CD14-positive monocyte (primary cell): ENCODE measurements around the gene STIL. TPM values are rescaled to one million over a fixed set of nuclear protein-coding genes. Genes with fewer than 3 reads are reported as not detected.

Experiments
- DNase-seq, 3 donors: peaks; one replicate each; pipeline ENCODE4 v3.0.0-alpha.2; 2011 to 2022
- H2AFZ ChIP-seq: 2 replicates; pipeline ENCODE4 v1.6.0; 2012; ENCODE audit warnings: mild to moderate bottlenecking, low read depth, low read length, inconsistent platforms; ENCODE audit not compliant: insufficient read depth, poor library complexity, severe bottlenecking
- H3K27ac ChIP-seq, 2 donors: 1 replicate in 1 of 2; 2 replicates in 1 of 2; pipeline ENCODE4 v1.5.1; 2012 to 2013; ENCODE audit warnings: low read length in 2 of 2, control low read depth in 1 of 2, inconsistent platforms in 1 of 2, low read depth in 1 of 2, mild to moderate bottlenecking in 1 of 2
- H3K27me3 ChIP-seq, 2 donors: one replicate each; pipeline versions ENCODE4 v1.6.0 to v1.6.1; 2011 to 2013; ENCODE audit warnings: low read length in 2 of 2; ENCODE audit not compliant: control insufficient read depth in 2 of 2, insufficient read depth in 2 of 2
- H3K36me3 ChIP-seq, 2 donors: replicated peaks in 1 of 2; 1 replicate in 1 of 2; 2 replicates in 1 of 2; pipeline versions ENCODE4 v1.5.1 to v1.6.1; 2012 to 2013; ENCODE audit warnings: low read length in 2 of 2, control low read depth in 1 of 2, inconsistent platforms in 1 of 2, mild to moderate bottlenecking in 1 of 2; ENCODE audit not compliant: insufficient read depth in 2 of 2, control insufficient read depth in 1 of 2
- H3K4me1 ChIP-seq, 2 donors: 1 replicate in 1 of 2; 2 replicates in 1 of 2; pipeline versions ENCODE4 v1.5.1 to v1.6.1; 2012 to 2013; ENCODE audit warnings: low read length in 2 of 2, control low read depth in 1 of 2, inconsistent platforms in 1 of 2, mild to moderate bottlenecking in 1 of 2, moderate library complexity in 1 of 2; ENCODE audit not compliant: insufficient read depth in 2 of 2, control insufficient read depth in 1 of 2
- H3K4me2 ChIP-seq: replicated peaks from 2 replicates; pipeline ENCODE3; 2012; ENCODE audit warnings: low read length, moderate library complexity, mild to moderate bottlenecking; ENCODE audit not compliant: poor library complexity, severe bottlenecking; ENCODE audit errors: extremely low read depth
- H3K4me3 ChIP-seq, 3 experiments: fragments of 200-600 bp in 1 of 3; sonication (generic) in 1 of 3; replicated peaks in 1 of 3; 1 replicate in 2 of 3; 2 replicates in 1 of 3; pipeline ENCODE4 v1.5.1; 2011 to 2013; ENCODE audit warnings: low read length in 3 of 3, mild to moderate bottlenecking in 3 of 3, control low read depth in 2 of 3, low read depth in 2 of 3, inconsistent platforms in 1 of 3, moderate library complexity in 1 of 3
- H3K79me2 ChIP-seq: 2 replicates; pipeline ENCODE4 v1.6.0; 2012; ENCODE audit warnings: mild to moderate bottlenecking, control low read depth, inconsistent platforms, low read length, moderate library complexity; ENCODE audit not compliant: insufficient read depth
- H3K9ac ChIP-seq: 2 replicates; pipeline ENCODE4 v1.6.0; 2017; ENCODE audit warnings: low read length, mild to moderate bottlenecking; ENCODE audit not compliant: insufficient read depth, poor library complexity, severe bottlenecking
- H3K9me3 ChIP-seq, 2 donors: replicated peaks in 1 of 2; 1 replicate in 1 of 2; 2 replicates in 1 of 2; pipeline versions ENCODE4 v1.5.1 to v1.6.1; 2012 to 2013; ENCODE audit warnings: low read length in 2 of 2, control low read depth in 1 of 2; ENCODE audit not compliant: control insufficient read depth in 1 of 2, insufficient read depth in 1 of 2
- H4K20me1 ChIP-seq: 2 replicates; pipeline ENCODE4 v1.6.0; 2012; ENCODE audit warnings: mild to moderate bottlenecking, low read length, control low read depth, moderate library complexity; ENCODE audit not compliant: insufficient read depth
- H3K27ac Mint-ChIP-seq, 7 donors: one replicate each; pipeline ENCODE4 v1.8.0; 2020; ENCODE audit warnings: mild to moderate bottlenecking in 7 of 7, mixed read lengths in 7 of 7, moderate library complexity in 6 of 7, inconsistent platforms in 2 of 7
- H3K27me3 Mint-ChIP-seq, 3 donors: one replicate each; pipeline ENCODE4 v1.8.0; 2021 to 2022; ENCODE audit warnings: low read depth in 3 of 3, mild to moderate bottlenecking in 3 of 3, mixed read lengths in 3 of 3, moderate library complexity in 3 of 3, inconsistent platforms in 1 of 3
- H3K36me3 Mint-ChIP-seq, 2 donors: one replicate each; pipeline ENCODE4 v1.8.0; 2020; ENCODE audit warnings: mixed read lengths in 2 of 2, inconsistent platforms in 1 of 2, mild to moderate bottlenecking in 1 of 2
- H3K4me1 Mint-ChIP-seq: one replicate; pipeline ENCODE4 v1.8.0; 2020; ENCODE audit warnings: mild to moderate bottlenecking, mixed read lengths
- H3K4me3 Mint-ChIP-seq, 2 donors: one replicate each; pipeline ENCODE4 v1.8.0; 2020; ENCODE audit warnings: mild to moderate bottlenecking in 2 of 2, mixed read lengths in 2 of 2, moderate library complexity in 1 of 2
- H3K9me3 Mint-ChIP-seq, 7 donors: one replicate each; pipeline ENCODE4 v1.8.0; 2020 to 2022; ENCODE audit warnings: mixed read lengths in 7 of 7, mild to moderate bottlenecking in 6 of 7, moderate library complexity in 6 of 7, inconsistent platforms in 2 of 7
- WGBS: methylation state at CpG from one replicate; pipeline ENCODE4 v1.1.5; 2013; ENCODE audit warnings: missing lambda C conversion rate; ENCODE audit not compliant: insufficient coverage; 5-methylcytosine and 5-hydroxymethylcytosine counted together
- intact Hi-C, 2 donors: fragments of 100-400 bp; cut with micrococcal nuclease; formaldehyde crosslinking; loops; one replicate each; pipeline versions ENCODE4 v1.15.0 to v1.15.1; 2023
- polyA plus RNA-seq, 3 donors: library from polyadenylated mRNA; depleted of rRNA in 1 of 3; unstranded in 2 of 3; stranded (reverse) in 1 of 3; fragments of 300-500 nt in 2 of 3; fragments of >200 nt in 1 of 3; fragmentation: Illumina TruSeq in 2 of 3; gene quantifications; 1 replicate in 2 of 3; 2 replicates in 1 of 3; pipeline ENCODE4 v1.2.3, GENCODE V29; 2012 to 2021
- TF ChIP-seq, protein P1 (sequence below): fragments of 200-600 bp; IDR thresholded peaks from one replicate; pipeline ENCODE4 v1.8.0; 2022; ENCODE audit warnings: antibody characterized with exemption, mild to moderate bottlenecking

STIL gene
- polyA plus RNA-seq, 3 donors: 0.16 to 0.31 (median 0.27) TPM

DNA sequence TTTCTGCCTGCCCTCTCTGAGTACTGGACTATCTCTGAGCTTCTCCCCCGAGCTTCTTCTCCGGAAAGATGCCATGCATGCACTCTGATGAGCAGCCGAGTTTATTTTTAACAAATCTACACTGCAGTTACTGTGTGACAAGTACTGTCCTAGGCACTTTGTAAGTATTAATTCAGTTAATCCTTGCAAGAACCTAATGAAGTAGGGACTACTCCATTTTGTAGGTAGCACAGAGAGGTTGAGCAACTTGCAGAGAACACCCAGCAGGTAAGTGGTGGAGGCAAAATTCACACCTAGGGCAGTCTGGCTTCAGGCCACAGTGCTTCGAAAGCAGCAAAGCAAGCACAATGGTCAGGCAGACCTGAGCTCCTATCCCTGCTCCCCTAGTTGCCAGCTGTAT lies 78.1 kb downstream of the STIL start:
- intact Hi-C loops: no loop called here
- Histone ChIP-seq H4K20me1 (peaks cover 3% of the 10 kb centered on the region), H3K4me2 (no peak overlapping the region), H3K4me3 (no peak overlapping the region), H3K27ac (no peak overlapping the region), H3K9me3 (peaks cover 0 to 14% of the 10 kb centered on the region in 2 donors), H2AFZ (no peak overlapping the region), H3K4me1 (peaks cover 22 to 24% of the 10 kb centered on the region in 2 donors), H3K79me2 (no peaks in the 10 kb centered on the region), H3K36me3 (no peaks in the 10 kb centered on the region), H3K9ac (no peak overlapping the region), H3K27me3 (peaks cover 34 to 65% of the 10 kb centered on the region in 2 donors)
- 52% methylated on average over 3 of the region's 4 CpGs for WGBS
- H3K27ac Mint-ChIP-seq: no peak overlapping the region
- peaks cover 0 to 21% (median 14%) of the 10 kb centered on the region in 7 donors for H3K9me3 Mint-ChIP-seq
- H3K36me3 Mint-ChIP-seq: peaks cover 9 to 16% of the 10 kb centered on the region in 2 donors
- H3K4me3 Mint-ChIP-seq: peak overlapping the region in 1 of 2 donors; percentile 37
- no peak for DNase-seq
- peaks cover 57 to 78% (median 61%) of the 10 kb centered on the region in 3 donors for H3K27me3 Mint-ChIP-seq
- H3K4me1 Mint-ChIP-seq: peaks cover 27% of the 10 kb centered on the region
- TF ChIP-seq, protein P1, sequence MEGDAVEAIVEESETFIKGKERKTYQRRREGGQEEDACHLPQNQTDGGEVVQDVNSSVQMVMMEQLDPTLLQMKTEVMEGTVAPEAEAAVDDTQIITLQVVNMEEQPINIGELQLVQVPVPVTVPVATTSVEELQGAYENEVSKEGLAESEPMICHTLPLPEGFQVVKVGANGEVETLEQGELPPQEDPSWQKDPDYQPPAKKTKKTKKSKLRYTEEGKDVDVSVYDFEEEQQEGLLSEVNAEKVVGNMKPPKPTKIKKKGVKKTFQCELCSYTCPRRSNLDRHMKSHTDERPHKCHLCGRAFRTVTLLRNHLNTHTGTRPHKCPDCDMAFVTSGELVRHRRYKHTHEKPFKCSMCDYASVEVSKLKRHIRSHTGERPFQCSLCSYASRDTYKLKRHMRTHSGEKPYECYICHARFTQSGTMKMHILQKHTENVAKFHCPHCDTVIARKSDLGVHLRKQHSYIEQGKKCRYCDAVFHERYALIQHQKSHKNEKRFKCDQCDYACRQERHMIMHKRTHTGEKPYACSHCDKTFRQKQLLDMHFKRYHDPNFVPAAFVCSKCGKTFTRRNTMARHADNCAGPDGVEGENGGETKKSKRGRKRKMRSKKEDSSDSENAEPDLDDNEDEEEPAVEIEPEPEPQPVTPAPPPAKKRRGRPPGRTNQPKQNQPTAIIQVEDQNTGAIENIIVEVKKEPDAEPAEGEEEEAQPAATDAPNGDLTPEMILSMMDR: no peak

DNA sequence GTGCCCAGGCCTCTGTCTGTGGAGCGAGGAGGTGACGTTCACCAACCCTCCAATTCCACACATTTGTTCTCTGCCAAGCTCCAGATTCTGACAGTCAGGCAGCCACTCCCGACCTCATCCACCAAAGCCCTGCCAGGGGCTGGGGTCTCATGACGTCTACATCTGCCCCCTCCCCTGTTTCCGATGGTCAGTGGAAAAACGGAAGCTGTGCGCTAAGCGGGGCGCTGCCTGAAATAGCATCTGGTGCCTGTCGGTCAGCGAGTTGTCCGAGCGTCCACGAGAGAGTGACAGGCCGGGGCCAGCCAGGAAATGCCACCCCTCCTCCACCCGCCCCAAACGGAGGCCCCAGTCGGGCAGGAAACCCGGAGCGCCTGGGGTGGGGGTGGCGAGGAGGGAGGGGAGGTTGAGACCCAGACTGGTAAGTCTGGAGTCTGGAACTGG lies 78.7 kb downstream of the STIL start:
- intact Hi-C loops: no loop called here
- peaks cover 27 to 29% of the 10 kb centered on the region in 2 donors for H3K4me1 ChIP-seq
- TF ChIP-seq, protein P1: no peak
- H3K36me3 ChIP-seq: no peaks in the 10 kb centered on the region
- peaks cover 62 to 83% (median 64%) of the 10 kb centered on the region in 3 donors for H3K27me3 Mint-ChIP-seq
- WGBS: 8% methylated on average over 13 of the region's 21 CpGs
- no peak overlapping the region for H3K9ac ChIP-seq
- peak overlapping the region in 1 of 2 donors; percentile 92 for H3K4me3 Mint-ChIP-seq
- DNase-seq: no peak
- H3K27ac Mint-ChIP-seq: no peak overlapping the region
- peaks cover 9 to 16% of the 10 kb centered on the region in 2 donors for H3K36me3 Mint-ChIP-seq
- H3K27me3 ChIP-seq: peaks cover 39 to 71% of the 10 kb centered on the region in 2 donors
- H3K4me1 Mint-ChIP-seq: peaks cover 33% of the 10 kb centered on the region
- peaks cover 0 to 20% of the 10 kb centered on the region in 2 donors for H3K9me3 ChIP-seq
- peak overlapping the region; percentile 4 for H3K4me2 ChIP-seq
- no peak overlapping the region for H3K27ac ChIP-seq
- H3K4me3 ChIP-seq: no peak overlapping the region
- no peaks in the 10 kb centered on the region for H3K79me2 ChIP-seq
- no peak overlapping the region for H2AFZ ChIP-seq
- H4K20me1 ChIP-seq: peaks cover 5% of the 10 kb centered on the region
- peaks cover 0 to 26% (median 19%) of the 10 kb centered on the region in 7 donors for H3K9me3 Mint-ChIP-seq
